Cardiac atrium fibroblast (primary cell): Measurements from ENCODE around the gene SPOCK1. TPM values are rescaled to one million over a fixed set of nuclear protein-coding genes. Genes with fewer than 3 reads are reported as not detected.

Source experiments
- total RNA-seq: library from RNA; depleted of rRNA; stranded (reverse); fragments of >200 nt; gene quantifications from 2 replicates; pipeline ENCODE4 v1.2.3, GENCODE V29; 2015

Gene SPOCK1
- 123 and 128 TPM in 2 replicates for total RNA-seq

GRCh38 chr5:137498736-137499505 lies at the start of gene SPOCK1:
TSS of gene SPOCK1 (minus strand) at chr5:137499326.

Other genes with a start within 250 kb of the SPOCK1 start
- gene KLHL3, start 236.8 kb upstream of the SPOCK1 start, total RNA-seq: 2.5 and 6.3 TPM in 2 replicates